Neural cell (in vitro differentiated cells): ENCODE data around the gene IRAK2. TPM values are rescaled to one million over a fixed set of nuclear protein-coding genes. Genes with fewer than 3 reads are reported as not detected.

ENCODE experiments used
- H2AFZ ChIP-seq: fragments of 200-600, 300-800 bp; sonication (generic), shearing (Covaris generic); 2 replicates; pipeline ENCODE4 v1.6.0; 2014; ENCODE audit warnings: low read depth, mild to moderate bottlenecking, antibody characterized with exemption, low read length, moderate library complexity
- H3F3A ChIP-seq: fragments of 200-600 bp; shearing (Covaris generic); 2 replicates; pipeline ENCODE4 v1.6.1; 2016; ENCODE audit warnings: mild to moderate bottlenecking, moderate library complexity, mixed read lengths, antibody characterized with exemption, low read length; ENCODE audit not compliant: insufficient read depth, poor library complexity, severe bottlenecking
- H3K27ac ChIP-seq: fragments of 200-600, 300-800 bp; sonication (generic), shearing (Covaris generic); 2 replicates; pipeline ENCODE4 v1.5.1; 2014; ENCODE audit warnings: mild to moderate bottlenecking, low read length, moderate library complexity
- H3K27me3 ChIP-seq: fragments of 300-800, 200-600 bp; sonication (generic), shearing (Covaris generic); 2 replicates; pipeline ENCODE4 v1.6.0; 2014; ENCODE audit warnings: mild to moderate bottlenecking, low read depth, low read length, moderate library complexity; ENCODE audit not compliant: insufficient read depth
- H3K36me3 ChIP-seq: fragments of 300-800, 200-600 bp; sonication (generic), shearing (Covaris generic); 2 replicates; pipeline ENCODE4 v1.5.1; 2014; ENCODE audit warnings: mild to moderate bottlenecking, antibody characterized with exemption, low read length, moderate library complexity; ENCODE audit not compliant: insufficient read depth
- H3K4me2 ChIP-seq: fragments of 300-800, 200-600 bp; sonication (generic), shearing (Covaris generic); 2 replicates; pipeline ENCODE4 v1.6.0; 2014; ENCODE audit warnings: mild to moderate bottlenecking, low read length
- H3K4me3 ChIP-seq: fragments of 300-800, 200-600 bp; sonication (generic), shearing (Covaris generic); 2 replicates; pipeline ENCODE4 v1.5.1; 2014; ENCODE audit warnings: mild to moderate bottlenecking, low read length, moderate library complexity
- H3K79me2 ChIP-seq: fragments of 200-600 bp; shearing (Covaris generic); replicated peaks from 2 replicates; pipeline ENCODE4 v1.6.0; 2014; ENCODE audit warnings: mild to moderate bottlenecking, low read length, moderate library complexity; ENCODE audit not compliant: insufficient read depth
- H3K9ac ChIP-seq: fragments of 300-800, 200-600 bp; sonication (generic), shearing (Covaris generic); 2 replicates; pipeline ENCODE4 v1.6.1; 2016; ENCODE audit warnings: mild to moderate bottlenecking, low read length, mixed read lengths
- H3K9me2 ChIP-seq: fragments of 200-600 bp; shearing (Covaris generic); 2 replicates; pipeline ENCODE4 v1.6.1; 2016; ENCODE audit warnings: mild to moderate bottlenecking, low read length, mixed read lengths; ENCODE audit not compliant: insufficient read depth
- H3K9me3 ChIP-seq: fragments of 200-600, 300-800 bp; sonication (generic), shearing (Covaris generic); 2 replicates; pipeline ENCODE4 v1.6.1; 2016; ENCODE audit warnings: mild to moderate bottlenecking, mixed run types, low read length, moderate library complexity, mixed read lengths
- H4K20me1 ChIP-seq: fragments of 200-600 bp; shearing (Covaris generic); 2 replicates; pipeline ENCODE4 v1.6.1; 2016; ENCODE audit warnings: mild to moderate bottlenecking, mixed run types; ENCODE audit not compliant: insufficient read depth
- EP300 ChIP-seq: fragments of 450-650 bp; conservative IDR thresholded peaks from 2 replicates; pipeline ENCODE4 v1.6.1; 2014; ENCODE audit warnings: antibody characterized with exemption, mild to moderate bottlenecking, moderate library complexity; ENCODE audit not compliant: poor library complexity, severe bottlenecking
- EZH2 ChIP-seq: fragments of 200-600, 300-800 bp; shearing (Covaris generic), sonication (generic); IDR thresholded peaks from 2 replicates; pipeline ENCODE4 v1.6.1; 2014; ENCODE audit warnings: antibody characterized with exemption, low read length, borderline replicate concordance, mild to moderate bottlenecking; ENCODE audit not compliant: insufficient read depth, poor library complexity, severe bottlenecking
- MXI1 ChIP-seq: fragments of 450-650 bp; conservative IDR thresholded peaks from 2 replicates; pipeline ENCODE4 v1.6.1; 2014; ENCODE audit warnings: antibody characterized with exemption, mild to moderate bottlenecking; ENCODE audit not compliant: poor library complexity, severe bottlenecking
- POLR2AphosphoS5 ChIP-seq: IDR thresholded peaks from 2 replicates; pipeline ENCODE4 v1.6.1; 2012
- RAD21 ChIP-seq: fragments of 450-650 bp; conservative IDR thresholded peaks from 2 replicates; pipeline ENCODE4 v1.6.1; 2014; ENCODE audit warnings: antibody characterized with exemption, mild to moderate bottlenecking, moderate library complexity
- SMC3 ChIP-seq: fragments of 450-650 bp; conservative IDR thresholded peaks from 2 replicates; pipeline ENCODE4 v1.6.1; 2014; ENCODE audit warnings: antibody characterized with exemption, mild to moderate bottlenecking, moderate library complexity; ENCODE audit not compliant: poor library complexity
- TAF1 ChIP-seq: IDR thresholded peaks from 2 replicates; pipeline ENCODE4 v1.6.1; 2012; ENCODE audit warnings: low read depth
- polyA plus RNA-seq: library from polyadenylated mRNA; depleted of rRNA; stranded (reverse); fragments of >200 nt; gene quantifications from 2 replicates; pipeline ENCODE4 v1.2.3, GENCODE V29; 2014
- TF ChIP-seq, protein P1 (sequence below): fragments of 450-650 bp; IDR thresholded peaks from 2 replicates; pipeline ENCODE4 v1.5.1; 2014; ENCODE audit warnings: antibody characterized with exemption, mild to moderate bottlenecking, moderate library complexity; ENCODE audit not compliant: poor library complexity, severe bottlenecking
- TF ChIP-seq, protein P2 (sequence below): IDR thresholded peaks from 2 replicates; pipeline ENCODE4 v1.6.1; 2012; ENCODE audit warnings: borderline replicate concordance

The IRAK2 gene
- polyA plus RNA-seq, 1 donor from 2014 or later: 0.84 TPM

GRCh38 chr3:10229576-10229975, 64.9 kb downstream of the IRAK2 start:
- Histone ChIP-seq H2AFZ (no peak overlapping the region), H3K9me3 (no peaks in the 10 kb centered on the region), H4K20me1 (no peaks in the 10 kb centered on the region), H3K9ac (no peak overlapping the region), H3K36me3 (no peaks in the 10 kb centered on the region), H3F3A (no peaks in the 10 kb centered on the region), H3K4me2 (no peak overlapping the region), H3K27me3 (no peaks in the 10 kb centered on the region), H3K79me2 (no peaks in the 10 kb centered on the region), H3K27ac (no peak overlapping the region), H3K9me2 (no peaks in the 10 kb centered on the region), H3K4me3 (no peak overlapping the region)
- TF ChIP-seq SMC3: no peak
- TF ChIP-seq, protein P1, sequence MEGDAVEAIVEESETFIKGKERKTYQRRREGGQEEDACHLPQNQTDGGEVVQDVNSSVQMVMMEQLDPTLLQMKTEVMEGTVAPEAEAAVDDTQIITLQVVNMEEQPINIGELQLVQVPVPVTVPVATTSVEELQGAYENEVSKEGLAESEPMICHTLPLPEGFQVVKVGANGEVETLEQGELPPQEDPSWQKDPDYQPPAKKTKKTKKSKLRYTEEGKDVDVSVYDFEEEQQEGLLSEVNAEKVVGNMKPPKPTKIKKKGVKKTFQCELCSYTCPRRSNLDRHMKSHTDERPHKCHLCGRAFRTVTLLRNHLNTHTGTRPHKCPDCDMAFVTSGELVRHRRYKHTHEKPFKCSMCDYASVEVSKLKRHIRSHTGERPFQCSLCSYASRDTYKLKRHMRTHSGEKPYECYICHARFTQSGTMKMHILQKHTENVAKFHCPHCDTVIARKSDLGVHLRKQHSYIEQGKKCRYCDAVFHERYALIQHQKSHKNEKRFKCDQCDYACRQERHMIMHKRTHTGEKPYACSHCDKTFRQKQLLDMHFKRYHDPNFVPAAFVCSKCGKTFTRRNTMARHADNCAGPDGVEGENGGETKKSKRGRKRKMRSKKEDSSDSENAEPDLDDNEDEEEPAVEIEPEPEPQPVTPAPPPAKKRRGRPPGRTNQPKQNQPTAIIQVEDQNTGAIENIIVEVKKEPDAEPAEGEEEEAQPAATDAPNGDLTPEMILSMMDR: no peak
- TF ChIP-seq TAF1: no peak
- TF ChIP-seq EP300: no peak
- TF ChIP-seq MXI1: no peak
- TF ChIP-seq, protein P2, sequence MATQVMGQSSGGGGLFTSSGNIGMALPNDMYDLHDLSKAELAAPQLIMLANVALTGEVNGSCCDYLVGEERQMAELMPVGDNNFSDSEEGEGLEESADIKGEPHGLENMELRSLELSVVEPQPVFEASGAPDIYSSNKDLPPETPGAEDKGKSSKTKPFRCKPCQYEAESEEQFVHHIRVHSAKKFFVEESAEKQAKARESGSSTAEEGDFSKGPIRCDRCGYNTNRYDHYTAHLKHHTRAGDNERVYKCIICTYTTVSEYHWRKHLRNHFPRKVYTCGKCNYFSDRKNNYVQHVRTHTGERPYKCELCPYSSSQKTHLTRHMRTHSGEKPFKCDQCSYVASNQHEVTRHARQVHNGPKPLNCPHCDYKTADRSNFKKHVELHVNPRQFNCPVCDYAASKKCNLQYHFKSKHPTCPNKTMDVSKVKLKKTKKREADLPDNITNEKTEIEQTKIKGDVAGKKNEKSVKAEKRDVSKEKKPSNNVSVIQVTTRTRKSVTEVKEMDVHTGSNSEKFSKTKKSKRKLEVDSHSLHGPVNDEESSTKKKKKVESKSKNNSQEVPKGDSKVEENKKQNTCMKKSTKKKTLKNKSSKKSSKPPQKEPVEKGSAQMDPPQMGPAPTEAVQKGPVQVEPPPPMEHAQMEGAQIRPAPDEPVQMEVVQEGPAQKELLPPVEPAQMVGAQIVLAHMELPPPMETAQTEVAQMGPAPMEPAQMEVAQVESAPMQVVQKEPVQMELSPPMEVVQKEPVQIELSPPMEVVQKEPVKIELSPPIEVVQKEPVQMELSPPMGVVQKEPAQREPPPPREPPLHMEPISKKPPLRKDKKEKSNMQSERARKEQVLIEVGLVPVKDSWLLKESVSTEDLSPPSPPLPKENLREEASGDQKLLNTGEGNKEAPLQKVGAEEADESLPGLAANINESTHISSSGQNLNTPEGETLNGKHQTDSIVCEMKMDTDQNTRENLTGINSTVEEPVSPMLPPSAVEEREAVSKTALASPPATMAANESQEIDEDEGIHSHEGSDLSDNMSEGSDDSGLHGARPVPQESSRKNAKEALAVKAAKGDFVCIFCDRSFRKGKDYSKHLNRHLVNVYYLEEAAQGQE: no peak
- no peak for TF ChIP-seq POLR2AphosphoS5
- no peak for TF ChIP-seq RAD21

DNA sequence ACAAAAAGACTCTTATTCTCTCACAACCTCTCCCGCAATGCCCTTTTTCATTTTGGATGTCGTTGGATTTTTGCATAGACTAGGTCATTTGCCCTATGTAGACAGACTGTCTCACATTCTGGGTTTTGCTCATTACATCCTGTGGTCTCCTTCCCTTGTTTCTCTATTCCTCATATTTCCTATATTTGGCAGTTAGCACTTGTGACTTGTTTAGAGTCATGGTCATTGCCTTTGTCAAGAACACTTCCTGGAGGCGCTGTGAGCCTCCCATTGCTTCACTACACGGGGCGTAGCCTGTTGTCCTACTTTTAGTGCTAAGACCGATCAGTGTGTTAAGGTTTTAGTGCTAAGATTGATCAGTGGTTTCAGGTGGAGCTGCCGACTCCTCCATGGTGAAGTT, 67.4 kb downstream of the IRAK2 start:
- no peak overlapping the region for H3K27ac ChIP-seq
- TF ChIP-seq, protein P1: no peak
- TF ChIP-seq EP300 (no peak), RAD21 (no peak), TAF1 (no peak), MXI1 (no peak), POLR2AphosphoS5 (no peak), SMC3 (no peak), EZH2 (no peak)
- TF ChIP-seq, protein P2: no peak
- H3K9me2 ChIP-seq: no peaks in the 10 kb centered on the region
- no peaks in the 10 kb centered on the region for H3K36me3 ChIP-seq
- H3K9ac ChIP-seq: no peak overlapping the region
- no peaks in the 10 kb centered on the region for H3K9me3 ChIP-seq
- H3K4me3 ChIP-seq: no peak overlapping the region
- no peaks in the 10 kb centered on the region for H3F3A ChIP-seq
- no peak overlapping the region for H3K4me2 ChIP-seq
- H4K20me1 ChIP-seq: no peaks in the 10 kb centered on the region
- H3K79me2 ChIP-seq: no peaks in the 10 kb centered on the region
- H3K27me3 ChIP-seq: no peaks in the 10 kb centered on the region
- no peak overlapping the region for H2AFZ ChIP-seq
